Activated naive CD8-positive, alpha-beta T cell treated with anti-CD3 and anti-CD28 coated beads, Interleukin-2, amount 50 U/mL, for 24 hours (primary cell): ENCODE measurements around the gene ZGPAT.

Experiments
- ATAC-seq: fragments of 150-1000 bp; cut with Tn5 transposase; one replicate; pipeline ENCODE4 v1.10.0; 2021
- DNase-seq: peaks from one replicate; pipeline ENCODE4 v3.0.0; 2021
- H3K27ac Mint-ChIP-seq: one replicate; pipeline ENCODE4 v1.8.0; 2021; ENCODE audit warnings: mild to moderate bottlenecking, mixed read lengths
- H3K27me3 Mint-ChIP-seq: one replicate; pipeline ENCODE4 v1.8.0; 2021; ENCODE audit warnings: mixed read lengths
- H3K36me3 Mint-ChIP-seq: one replicate; pipeline ENCODE4 v1.8.0; 2021; ENCODE audit warnings: low read depth, mixed read lengths
- H3K4me1 Mint-ChIP-seq: one replicate; pipeline ENCODE4 v1.8.0; 2021; ENCODE audit warnings: mixed read lengths
- H3K4me3 Mint-ChIP-seq: one replicate; pipeline ENCODE4 v1.8.0; 2021; ENCODE audit warnings: mild to moderate bottlenecking, moderate library complexity, mixed read lengths
- H3K9me3 Mint-ChIP-seq: one replicate; pipeline ENCODE4 v1.8.0; 2021; ENCODE audit warnings: mixed read lengths

Gene ZGPAT

DNA sequence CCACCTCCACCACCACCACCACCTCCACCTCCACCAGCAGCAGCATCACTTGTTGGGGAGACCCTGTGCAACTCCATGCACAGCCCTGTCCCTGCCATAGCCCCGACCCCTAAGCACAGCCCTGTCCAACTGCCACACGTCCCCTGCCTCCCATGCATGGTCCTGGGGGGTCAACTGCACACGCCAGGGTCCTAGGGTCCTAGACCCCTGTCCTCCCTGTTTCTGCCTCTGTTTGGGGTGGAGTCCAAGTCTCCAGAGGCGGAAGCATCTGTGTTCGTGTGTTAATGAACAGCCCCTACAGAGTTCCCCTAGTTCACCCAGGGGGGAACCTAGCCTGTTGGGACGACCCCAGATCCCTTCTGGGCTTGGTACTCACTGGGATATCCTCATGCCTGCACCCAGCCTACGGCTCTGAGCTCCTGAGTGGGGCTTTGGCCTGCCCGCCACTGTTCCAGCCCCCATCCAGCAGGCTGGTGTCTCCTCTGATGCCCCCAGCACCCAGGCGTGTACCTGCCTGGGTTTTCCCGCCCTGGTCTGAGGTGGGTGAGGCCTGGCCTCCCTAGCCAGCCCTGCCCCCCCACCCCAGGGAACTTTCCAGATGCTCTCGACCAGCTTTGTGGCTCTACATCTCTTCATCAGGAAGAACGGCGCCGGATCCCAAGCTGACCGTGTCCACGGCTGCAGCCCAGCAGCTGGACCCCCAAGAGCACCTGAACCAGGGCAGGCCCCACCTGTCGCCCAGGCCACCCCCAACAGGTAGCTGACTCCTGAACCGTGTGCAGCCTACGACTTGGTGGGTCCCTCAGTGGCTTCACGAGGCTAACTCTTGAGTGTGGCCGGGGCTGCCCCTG, 13.9 kb upstream of the ZGPAT start:
- peaks cover 3% of the 10 kb centered on the region for H3K27me3 Mint-ChIP-seq
- peaks cover 26% of the 10 kb centered on the region for H3K4me1 Mint-ChIP-seq
- ATAC-seq (no peak), DNase-seq (no peak)
- peaks cover 7% of the 10 kb centered on the region for H3K36me3 Mint-ChIP-seq
- H3K27ac Mint-ChIP-seq, result peak overlapping the region; percentile 87
- no peaks in the 10 kb centered on the region for H3K9me3 Mint-ChIP-seq
- H3K4me3 Mint-ChIP-seq, result peak overlapping the region; percentile 52

DNA sequence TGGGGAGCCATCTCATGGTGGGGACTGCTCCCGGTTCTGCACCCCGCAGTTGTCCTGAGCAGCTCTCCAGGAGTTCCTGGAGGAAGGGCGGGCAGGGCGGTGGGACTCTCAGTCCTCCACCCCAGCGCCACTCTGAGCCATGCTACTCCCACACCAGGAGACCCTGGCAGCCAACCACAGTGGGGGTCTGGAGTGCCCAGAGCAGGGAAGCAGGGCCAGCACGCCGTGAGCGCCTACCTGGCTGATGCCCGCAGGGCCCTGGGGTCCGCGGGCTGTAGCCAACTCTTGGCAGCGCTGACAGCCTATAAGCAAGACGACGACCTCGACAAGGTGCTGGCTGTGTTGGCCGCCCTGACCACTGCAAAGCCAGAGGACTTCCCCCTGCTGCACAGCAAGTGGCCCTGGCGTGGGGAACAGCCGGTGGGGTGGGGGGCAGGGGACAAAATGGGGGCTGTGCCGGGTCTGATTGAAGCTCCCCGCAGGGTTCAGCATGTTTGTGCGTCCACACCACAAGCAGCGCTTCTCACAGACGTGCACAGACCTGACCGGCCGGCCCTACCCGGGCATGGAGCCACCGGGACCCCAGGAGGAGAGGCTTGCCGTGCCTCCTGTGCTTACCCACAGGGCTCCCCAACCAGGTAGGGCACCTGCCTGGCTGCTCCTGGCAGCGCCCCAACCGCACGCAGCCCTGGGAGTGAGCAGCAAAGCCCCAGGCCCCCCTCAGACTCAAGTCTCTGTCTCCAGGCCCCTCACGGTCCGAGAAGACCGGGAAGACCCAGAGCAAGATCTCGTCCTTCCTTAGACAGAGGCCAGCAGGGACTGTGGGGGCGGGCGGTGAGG, 13.0 kb upstream of the ZGPAT start:
- no peak for ATAC-seq
- Mint-ChIP-seq H3K27me3 (peaks cover 3% of the 10 kb centered on the region), H3K4me1 (peaks cover 33% of the 10 kb centered on the region), H3K36me3 (peaks cover 7% of the 10 kb centered on the region), H3K9me3 (no peaks in the 10 kb centered on the region), H3K4me3 (no peak overlapping the region), H3K27ac (no peak overlapping the region)
- DNase-seq, result no peak

DNA sequence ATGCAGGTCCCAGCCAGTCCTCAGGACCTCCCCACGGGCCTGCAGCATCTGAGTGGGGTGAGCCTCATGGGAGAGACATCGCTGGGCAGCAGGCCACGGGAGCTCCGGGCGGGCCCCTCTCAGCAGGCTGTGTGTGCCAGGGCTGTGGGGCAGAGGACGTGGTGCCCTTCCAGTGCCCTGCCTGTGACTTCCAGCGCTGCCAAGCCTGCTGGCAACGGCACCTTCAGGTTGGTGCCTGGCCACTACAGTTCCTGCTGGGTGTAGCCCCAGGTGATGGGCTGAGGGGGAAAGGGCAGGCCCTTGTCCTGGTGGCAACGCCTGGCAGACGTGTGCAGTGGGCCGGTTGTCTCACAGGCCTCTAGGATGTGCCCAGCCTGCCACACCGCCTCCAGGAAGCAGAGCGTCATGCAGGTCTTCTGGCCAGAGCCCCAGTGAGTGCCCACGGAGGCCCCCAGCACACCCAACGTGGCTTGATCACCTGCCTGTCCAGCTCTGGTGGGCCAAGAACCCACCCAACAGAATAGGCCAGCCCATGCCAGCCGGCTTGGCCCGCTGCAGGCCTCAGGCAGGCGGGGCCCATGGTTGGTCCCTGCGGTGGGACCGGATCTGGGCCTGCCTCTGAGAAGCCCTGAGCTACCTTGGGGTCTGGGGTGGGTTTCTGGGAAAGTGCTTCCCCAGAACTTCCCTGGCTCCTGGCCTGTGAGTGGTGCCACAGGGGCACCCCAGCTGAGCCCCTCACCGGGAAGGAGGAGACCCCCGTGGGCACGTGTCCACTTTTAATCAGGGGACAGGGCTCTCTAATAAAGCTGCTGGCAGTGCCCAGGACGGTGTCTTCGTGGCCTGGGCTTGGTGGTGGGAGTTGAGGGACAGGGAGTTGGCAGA, 12.2 kb upstream of the ZGPAT start:
- ATAC-seq, result no peak
- peaks cover 3% of the 10 kb centered on the region for H3K27me3 Mint-ChIP-seq
- peaks cover 35% of the 10 kb centered on the region for H3K4me1 Mint-ChIP-seq
- DNase-seq, result no peak
- H3K36me3 Mint-ChIP-seq, result peaks cover 7% of the 10 kb centered on the region
- H3K4me3 Mint-ChIP-seq, result no peak overlapping the region
- H3K27ac Mint-ChIP-seq, result no peak overlapping the region
- no peaks in the 10 kb centered on the region for H3K9me3 Mint-ChIP-seq

DNA sequence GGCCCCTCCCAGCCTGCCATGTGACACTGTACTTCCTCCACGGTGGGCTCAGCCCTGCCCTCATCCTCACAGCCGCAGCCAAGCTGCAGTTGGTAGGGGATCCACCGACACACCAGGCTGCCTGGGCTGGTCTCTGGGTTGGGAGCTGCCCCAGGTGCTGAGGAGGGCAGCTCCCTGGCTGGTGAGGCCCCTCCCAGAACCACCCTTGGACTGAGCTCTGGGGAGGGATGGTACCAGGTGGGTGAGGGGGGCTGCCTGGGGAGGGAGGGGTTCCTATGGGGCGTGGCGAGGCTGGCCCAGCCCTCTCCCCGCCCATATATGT, 11.6 kb upstream of the ZGPAT start:
- ATAC-seq, result peak; percentile 26
- Mint-ChIP-seq H3K36me3 (peaks cover 7% of the 10 kb centered on the region), H3K4me3 (no peak overlapping the region), H3K27me3 (peaks cover 3% of the 10 kb centered on the region), H3K9me3 (no peaks in the 10 kb centered on the region), H3K4me1 (peaks cover 35% of the 10 kb centered on the region), H3K27ac (no peak overlapping the region)
- DNase-seq, result peak; percentile 39

DNA sequence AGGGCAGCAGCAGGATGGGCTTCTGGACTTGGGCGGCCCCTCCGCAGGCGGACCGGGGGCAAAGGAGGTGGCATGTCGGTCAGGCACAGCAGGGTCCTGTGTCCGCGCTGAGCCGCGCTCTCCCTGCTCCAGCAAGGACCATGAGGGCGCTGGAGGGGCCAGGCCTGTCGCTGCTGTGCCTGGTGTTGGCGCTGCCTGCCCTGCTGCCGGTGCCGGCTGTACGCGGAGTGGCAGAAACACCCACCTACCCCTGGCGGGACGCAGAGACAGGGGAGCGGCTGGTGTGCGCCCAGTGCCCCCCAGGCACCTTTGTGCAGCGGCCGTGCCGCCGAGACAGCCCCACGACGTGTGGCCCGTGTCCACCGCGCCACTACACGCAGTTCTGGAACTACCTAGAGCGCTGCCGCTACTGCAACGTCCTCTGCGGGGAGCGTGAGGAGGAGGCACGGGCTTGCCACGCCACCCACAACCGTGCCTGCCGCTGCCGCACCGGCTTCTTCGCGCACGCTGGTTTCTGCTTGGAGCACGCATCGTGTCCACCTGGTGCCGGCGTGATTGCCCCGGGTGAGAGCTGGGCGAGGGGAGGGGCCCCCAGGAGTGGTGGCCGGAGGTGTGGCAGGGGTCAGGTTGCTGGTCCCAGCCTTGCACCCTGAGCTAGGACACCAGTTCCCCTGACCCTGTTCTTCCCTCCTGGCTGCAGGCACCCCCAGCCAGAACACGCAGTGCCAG, 11.0 kb upstream of the ZGPAT start, which contains the start of gene TNFRSF6B:
TNFRSF6B (plus strand) TSS at position 25 of the 729 bp plus-strand sequence; CDS start at position 141, 116 bp downstream.
- no peak within 1 kb of the TSS for H3K4me3 Mint-ChIP-seq
- ATAC-seq (peak; percentile 2), DNase-seq (no peak)
- peaks cover 3% of the 10 kb centered on the region for H3K27me3 Mint-ChIP-seq
- no peak within 1 kb of the TSS for H3K27ac Mint-ChIP-seq
- H3K9me3 Mint-ChIP-seq, result no peaks in the 10 kb centered on the region
- H3K36me3 Mint-ChIP-seq, result peaks cover 5% of the 10 kb centered on the region
- peaks cover 35% of the 10 kb centered on the region for H3K4me1 Mint-ChIP-seq

DNA sequence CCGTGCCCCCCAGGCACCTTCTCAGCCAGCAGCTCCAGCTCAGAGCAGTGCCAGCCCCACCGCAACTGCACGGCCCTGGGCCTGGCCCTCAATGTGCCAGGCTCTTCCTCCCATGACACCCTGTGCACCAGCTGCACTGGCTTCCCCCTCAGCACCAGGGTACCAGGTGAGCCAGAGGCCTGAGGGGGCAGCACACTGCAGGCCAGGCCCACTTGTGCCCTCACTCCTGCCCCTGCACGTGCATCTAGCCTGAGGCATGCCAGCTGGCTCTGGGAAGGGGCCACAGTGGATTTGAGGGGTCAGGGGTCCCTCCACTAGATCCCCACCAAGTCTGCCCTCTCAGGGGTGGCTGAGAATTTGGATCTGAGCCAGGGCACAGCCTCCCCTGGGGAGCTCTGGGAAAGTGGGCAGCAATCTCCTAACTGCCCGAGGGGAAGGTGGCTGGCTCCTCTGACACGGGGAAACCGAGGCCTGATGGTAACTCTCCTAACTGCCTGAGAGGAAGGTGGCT, 10.4 kb upstream of the ZGPAT start:
- Mint-ChIP-seq H3K36me3 (peaks cover 5% of the 10 kb centered on the region), H3K27ac (no peak overlapping the region), H3K9me3 (no peaks in the 10 kb centered on the region), H3K27me3 (peaks cover 3% of the 10 kb centered on the region), H3K4me3 (no peak overlapping the region), H3K4me1 (peaks cover 35% of the 10 kb centered on the region)
- no peak for ATAC-seq
- DNase-seq, result no peak

DNA sequence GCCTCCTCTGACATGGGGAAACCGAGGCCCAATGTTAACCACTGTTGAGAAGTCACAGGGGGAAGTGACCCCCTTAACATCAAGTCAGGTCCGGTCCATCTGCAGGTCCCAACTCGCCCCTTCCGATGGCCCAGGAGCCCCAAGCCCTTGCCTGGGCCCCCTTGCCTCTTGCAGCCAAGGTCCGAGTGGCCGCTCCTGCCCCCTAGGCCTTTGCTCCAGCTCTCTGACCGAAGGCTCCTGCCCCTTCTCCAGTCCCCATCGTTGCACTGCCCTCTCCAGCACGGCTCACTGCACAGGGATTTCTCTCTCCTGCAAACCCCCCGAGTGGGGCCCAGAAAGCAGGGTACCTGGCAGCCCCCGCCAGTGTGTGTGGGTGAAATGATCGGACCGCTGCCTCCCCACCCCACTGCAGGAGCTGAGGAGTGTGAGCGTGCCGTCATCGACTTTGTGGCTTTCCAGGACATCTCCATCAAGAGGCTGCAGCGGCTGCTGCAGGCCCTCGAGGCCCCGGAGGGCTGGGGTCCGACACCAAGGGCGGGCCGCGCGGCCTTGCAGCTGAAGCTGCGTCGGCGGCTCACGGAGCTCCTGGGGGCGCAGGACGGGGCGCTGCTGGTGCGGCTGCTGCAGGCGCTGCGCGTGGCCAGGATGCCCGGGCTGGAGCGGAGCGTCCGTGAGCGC, 9.8 kb upstream of the ZGPAT start:
- ATAC-seq (no peak), DNase-seq (no peak)
- no peak overlapping the region for H3K27ac Mint-ChIP-seq
- H3K4me1 Mint-ChIP-seq, result peaks cover 35% of the 10 kb centered on the region
- no peak overlapping the region for H3K4me3 Mint-ChIP-seq
- peaks cover 3% of the 10 kb centered on the region for H3K27me3 Mint-ChIP-seq
- no peaks in the 10 kb centered on the region for H3K9me3 Mint-ChIP-seq
- peaks cover 3% of the 10 kb centered on the region for H3K36me3 Mint-ChIP-seq

DNA sequence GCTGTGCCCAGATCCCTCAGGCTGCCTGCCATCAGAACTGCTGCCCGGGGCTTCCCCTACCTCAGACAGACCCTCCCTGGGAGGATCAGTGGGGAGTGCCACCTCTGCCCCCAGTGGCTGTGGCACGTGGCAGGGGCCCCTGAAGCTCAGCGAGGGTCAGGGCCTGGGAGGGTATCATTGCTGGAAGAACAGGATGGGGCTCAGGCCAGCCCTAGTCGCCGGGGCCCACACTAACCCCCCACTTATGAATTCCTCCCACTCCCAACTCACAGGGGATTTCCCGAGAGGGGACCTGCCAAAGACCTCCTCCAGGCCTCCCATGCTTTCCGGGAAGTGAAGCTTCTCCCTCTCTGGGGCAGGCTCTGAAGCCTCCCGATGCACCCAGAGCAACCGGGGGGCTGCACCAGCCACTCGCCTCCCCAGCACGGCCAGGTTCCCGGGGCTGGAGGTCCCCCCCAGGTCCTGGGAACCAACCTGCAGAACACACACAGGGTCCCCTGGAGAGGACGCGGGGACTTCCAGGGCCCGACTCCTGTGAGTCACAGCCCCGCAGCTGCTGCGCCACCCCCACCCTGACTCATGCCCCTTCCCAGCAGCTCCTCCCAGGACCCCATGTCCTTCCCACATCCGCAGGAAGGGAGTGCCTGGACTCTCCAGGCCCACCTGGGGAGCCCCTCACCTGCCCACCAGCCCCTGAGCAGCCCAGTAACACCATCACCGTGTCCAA, 8.9 kb upstream of the ZGPAT start:
- Mint-ChIP-seq H3K4me1 (peaks cover 33% of the 10 kb centered on the region), H3K27ac (peak overlapping the region; percentile 67), H3K27me3 (no peaks in the 10 kb centered on the region), H3K4me3 (no peak overlapping the region), H3K9me3 (no peaks in the 10 kb centered on the region), H3K36me3 (peaks cover 3% of the 10 kb centered on the region)
- ATAC-seq, result peak; percentile 69
- peak; percentile 66 for DNase-seq

DNA sequence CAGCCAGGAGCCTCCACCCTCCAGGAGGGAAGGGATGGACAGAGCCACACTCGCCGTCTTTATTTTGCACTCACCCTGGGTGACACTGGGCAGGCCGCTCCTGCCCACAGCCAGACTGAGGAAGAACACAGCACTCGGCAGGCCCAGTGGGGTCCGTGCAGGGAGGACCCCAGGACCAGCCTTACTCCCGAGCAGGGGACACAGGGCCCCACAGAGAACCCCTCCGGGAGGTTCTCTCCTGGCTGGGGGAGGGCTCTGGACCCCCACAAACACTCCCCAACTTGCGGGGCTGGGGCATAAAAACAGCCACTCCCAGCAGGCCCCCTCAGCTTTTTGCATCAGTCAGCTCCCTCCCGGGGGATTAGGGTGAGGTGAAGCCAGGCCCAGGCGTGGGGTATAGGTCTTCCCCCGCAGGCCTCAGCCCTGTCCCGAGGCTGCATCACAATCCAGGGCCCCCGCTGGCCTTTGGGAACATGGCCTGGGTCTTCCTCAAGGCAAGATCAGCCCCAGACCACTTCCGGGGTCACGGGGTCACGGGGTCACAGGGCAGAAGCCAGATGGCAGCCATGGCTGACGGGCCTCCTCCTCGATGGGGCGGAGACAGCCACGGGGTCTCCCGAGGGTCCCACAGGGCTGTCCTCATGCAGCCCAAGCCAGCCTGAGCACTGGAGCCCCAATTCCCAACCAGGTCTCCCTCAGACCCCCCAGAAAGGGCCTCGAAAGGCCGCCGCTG, 8.2 kb upstream of the ZGPAT start:
- no peaks in the 10 kb centered on the region for H3K9me3 Mint-ChIP-seq
- ATAC-seq (no peak), DNase-seq (no peak)
- no peak overlapping the region for H3K4me3 Mint-ChIP-seq
- H3K4me1 Mint-ChIP-seq, result peaks cover 32% of the 10 kb centered on the region
- H3K36me3 Mint-ChIP-seq, result peaks cover 8% of the 10 kb centered on the region
- no peaks in the 10 kb centered on the region for H3K27me3 Mint-ChIP-seq
- peak overlapping the region; percentile 67 for H3K27ac Mint-ChIP-seq

DNA sequence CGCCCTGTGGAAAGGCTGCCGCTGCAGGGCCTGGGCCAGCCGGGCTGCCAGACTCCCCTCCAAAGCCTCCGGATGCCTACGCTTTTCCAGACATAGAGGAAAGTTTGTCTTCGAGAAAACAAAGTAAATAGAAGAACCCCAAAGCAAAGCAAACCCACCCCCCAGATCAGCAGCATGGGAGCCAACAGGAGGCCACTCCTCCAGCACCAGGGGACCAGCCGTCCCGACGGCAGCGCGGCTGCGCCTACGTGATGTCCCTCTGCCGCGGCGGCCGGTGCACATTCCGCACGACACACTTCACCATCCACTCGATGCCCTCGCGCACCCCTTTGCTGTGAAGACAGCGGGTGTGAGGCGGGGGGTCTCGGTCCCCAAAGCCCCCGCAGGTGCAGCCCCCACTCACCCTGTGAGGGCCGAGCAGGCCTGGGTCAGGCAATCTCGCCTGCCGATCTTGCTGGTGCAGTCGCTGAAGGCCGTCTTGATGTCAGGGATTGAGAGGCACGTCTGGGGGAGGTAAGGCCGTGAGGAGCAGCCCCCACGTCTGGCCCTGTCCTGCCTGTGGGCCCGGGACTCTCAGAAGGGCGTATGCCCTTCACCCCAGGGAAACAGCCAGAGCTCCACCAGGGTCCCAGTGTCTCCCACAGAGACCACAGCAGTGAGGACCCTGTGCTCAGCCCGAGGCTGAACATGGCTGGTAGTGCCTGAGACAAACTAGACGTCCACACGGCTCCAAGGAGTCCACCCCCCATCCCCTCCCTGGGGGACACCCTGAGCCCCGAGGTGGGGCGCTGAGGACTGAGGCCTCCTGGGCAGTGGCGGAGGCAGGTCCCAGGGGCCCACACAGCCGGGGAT, 7.4 kb upstream of the ZGPAT start:
- ATAC-seq (no peak), DNase-seq (no peak)
- Mint-ChIP-seq H3K9me3 (no peaks in the 10 kb centered on the region), H3K27me3 (no peaks in the 10 kb centered on the region), H3K4me3 (no peak overlapping the region), H3K27ac (no peak overlapping the region), H3K36me3 (peaks cover 9% of the 10 kb centered on the region), H3K4me1 (peaks cover 33% of the 10 kb centered on the region)

DNA sequence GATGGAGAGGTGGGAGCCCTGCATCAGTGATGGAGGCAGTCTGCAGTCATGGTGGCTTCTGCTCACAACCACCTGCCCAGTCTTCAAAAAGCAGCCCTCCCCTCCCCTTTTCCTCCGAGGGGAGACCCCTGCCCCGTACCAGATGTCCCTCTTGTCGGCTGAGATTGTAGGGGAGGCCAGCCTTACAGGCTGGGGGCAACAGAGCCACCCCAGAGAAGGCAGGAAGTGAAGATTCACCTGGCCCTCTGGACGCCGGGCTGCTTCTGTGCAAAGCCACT, 6.8 kb upstream of the ZGPAT start:
- no peaks in the 10 kb centered on the region for H3K9me3 Mint-ChIP-seq
- H3K4me1 Mint-ChIP-seq, result peaks cover 36% of the 10 kb centered on the region
- DNase-seq (no peak), ATAC-seq (no peak)
- H3K36me3 Mint-ChIP-seq, result peaks cover 12% of the 10 kb centered on the region
- no peak overlapping the region for H3K27ac Mint-ChIP-seq
- H3K27me3 Mint-ChIP-seq, result no peaks in the 10 kb centered on the region
- H3K4me3 Mint-ChIP-seq, result no peak overlapping the region
